ENCODE data around the gene SDR42E1.

Gene SDR42E1, protein sequence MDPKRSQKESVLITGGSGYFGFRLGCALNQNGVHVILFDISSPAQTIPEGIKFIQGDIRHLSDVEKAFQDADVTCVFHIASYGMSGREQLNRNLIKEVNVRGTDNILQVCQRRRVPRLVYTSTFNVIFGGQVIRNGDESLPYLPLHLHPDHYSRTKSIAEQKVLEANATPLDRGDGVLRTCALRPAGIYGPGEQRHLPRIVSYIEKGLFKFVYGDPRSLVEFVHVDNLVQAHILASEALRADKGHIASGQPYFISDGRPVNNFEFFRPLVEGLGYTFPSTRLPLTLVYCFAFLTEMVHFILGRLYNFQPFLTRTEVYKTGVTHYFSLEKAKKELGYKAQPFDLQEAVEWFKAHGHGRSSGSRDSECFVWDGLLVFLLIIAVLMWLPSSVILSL

DNA sequence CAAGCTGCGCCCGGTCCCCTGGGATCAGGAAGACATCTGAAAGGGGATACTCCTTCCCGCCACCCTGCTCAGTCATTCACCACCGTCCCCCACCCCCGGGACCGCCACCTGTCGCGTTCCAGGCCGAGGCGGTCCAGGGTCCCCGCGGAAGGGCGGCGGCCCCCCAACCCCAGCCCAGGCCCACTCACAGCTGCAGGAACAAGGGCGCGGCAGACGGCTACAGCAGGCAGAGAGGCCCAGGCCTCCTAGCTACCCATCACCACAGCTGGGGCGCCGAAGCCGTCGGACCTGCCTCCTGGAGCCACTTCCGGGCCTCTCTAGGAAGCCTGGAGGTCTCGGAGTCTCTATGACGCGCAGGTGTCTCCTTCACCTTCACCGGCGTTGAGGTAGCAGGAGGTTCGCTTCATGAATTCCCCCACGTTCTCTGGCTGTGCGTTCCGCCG, at the start of gene SDR42E1:
TSS of gene SDR42E1 (minus strand) at position 272 of the 443 bp plus-strand sequence. CDS start 10,612 bp downstream, outside the sequence.
- H3K27ac ChIP-seq: no peak within 1 kb of the TSS

GRCh38 chr16:82059983-82060421, 48.7 kb upstream of the SDR42E1 start:
- H3K27ac ChIP-seq: no peak overlapping the region
- TF ChIP-seq ZFX (IDR thresholded peaks at IDR 0.05): no peak
- TF ChIP-seq, protein P1, sequence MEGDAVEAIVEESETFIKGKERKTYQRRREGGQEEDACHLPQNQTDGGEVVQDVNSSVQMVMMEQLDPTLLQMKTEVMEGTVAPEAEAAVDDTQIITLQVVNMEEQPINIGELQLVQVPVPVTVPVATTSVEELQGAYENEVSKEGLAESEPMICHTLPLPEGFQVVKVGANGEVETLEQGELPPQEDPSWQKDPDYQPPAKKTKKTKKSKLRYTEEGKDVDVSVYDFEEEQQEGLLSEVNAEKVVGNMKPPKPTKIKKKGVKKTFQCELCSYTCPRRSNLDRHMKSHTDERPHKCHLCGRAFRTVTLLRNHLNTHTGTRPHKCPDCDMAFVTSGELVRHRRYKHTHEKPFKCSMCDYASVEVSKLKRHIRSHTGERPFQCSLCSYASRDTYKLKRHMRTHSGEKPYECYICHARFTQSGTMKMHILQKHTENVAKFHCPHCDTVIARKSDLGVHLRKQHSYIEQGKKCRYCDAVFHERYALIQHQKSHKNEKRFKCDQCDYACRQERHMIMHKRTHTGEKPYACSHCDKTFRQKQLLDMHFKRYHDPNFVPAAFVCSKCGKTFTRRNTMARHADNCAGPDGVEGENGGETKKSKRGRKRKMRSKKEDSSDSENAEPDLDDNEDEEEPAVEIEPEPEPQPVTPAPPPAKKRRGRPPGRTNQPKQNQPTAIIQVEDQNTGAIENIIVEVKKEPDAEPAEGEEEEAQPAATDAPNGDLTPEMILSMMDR (conservative IDR thresholded peaks at IDR 0.05): no peak

More for the DNA sequence above, at the start of gene SDR42E1:
- TF ChIP-seq, protein P1 (conservative IDR thresholded peaks at IDR 0.05): no peak
- no peak for TF ChIP-seq ZFX (IDR thresholded peaks at IDR 0.05)

DNA sequence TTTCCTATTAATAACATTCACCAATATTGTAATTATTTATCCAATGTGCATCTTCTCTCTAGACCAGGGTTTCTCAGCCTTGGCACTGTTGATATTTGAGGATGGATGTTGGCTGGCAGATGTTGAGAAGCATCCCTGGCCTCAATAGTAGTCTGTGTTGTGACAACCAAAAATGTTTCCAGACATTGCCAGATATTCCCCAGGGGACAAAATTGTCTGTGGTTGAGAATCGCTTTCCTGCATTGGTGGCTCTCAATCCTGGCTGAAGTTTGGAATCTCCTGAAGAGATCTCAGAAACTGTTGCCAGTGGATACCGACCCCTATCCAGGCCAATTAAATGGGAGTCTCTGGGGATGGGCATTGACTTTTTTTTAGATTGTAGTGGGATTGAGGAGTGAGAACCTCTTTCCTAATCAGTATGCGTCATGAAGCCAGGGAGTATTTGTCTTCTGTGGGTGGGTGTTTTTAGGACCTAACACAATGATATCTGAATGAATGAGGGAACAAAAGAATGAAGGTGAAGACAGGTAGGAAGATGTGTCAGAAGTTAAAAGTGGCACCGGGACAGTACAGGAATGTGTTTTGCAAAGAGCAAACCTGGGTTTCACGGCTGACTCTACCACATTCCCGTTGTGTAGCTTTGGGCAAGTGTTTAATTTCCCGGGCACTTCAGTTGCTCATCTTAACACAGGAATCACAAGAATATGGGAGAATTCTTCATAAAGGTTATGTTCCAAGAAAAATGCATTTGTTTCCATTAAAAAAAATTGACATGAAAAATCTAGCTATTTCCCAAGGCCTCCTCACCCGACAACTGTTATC, 48.1 kb upstream of the SDR42E1 start:
- TF ChIP-seq, protein P1 (conservative IDR thresholded peaks at IDR 0.05): no peak
- TF ChIP-seq ZFX (IDR thresholded peaks at IDR 0.05): no peak
- H3K27ac ChIP-seq: no peak overlapping the region

DNA sequence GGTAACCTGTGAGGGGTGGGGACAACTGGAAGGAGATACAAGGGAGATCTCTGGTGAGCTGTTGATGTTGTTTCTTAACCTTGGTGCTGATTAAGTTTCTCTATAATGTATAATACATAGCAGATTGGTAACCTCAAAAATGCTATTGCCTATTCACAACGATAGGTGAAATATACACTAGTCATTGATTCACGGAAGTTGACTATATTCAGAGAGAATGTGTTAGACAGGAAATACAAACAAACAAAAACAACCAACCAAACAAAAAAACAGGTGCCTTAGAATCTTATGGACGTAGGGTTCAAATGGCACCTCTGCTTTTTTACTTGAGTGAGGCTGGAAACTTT, 45.3 kb upstream of the SDR42E1 start:
- no peak for TF ChIP-seq ZFX (IDR thresholded peaks at IDR 0.05)
- TF ChIP-seq, protein P1 (conservative IDR thresholded peaks at IDR 0.05): no peak
- no peak overlapping the region for H3K27ac ChIP-seq

GRCh38 chr16:82055728-82056549, 44.7 kb upstream of the SDR42E1 start:
- TF ChIP-seq, protein P1 (conservative IDR thresholded peaks at IDR 0.05): no peak
- no peak for TF ChIP-seq ZFX (IDR thresholded peaks at IDR 0.05)

DNA sequence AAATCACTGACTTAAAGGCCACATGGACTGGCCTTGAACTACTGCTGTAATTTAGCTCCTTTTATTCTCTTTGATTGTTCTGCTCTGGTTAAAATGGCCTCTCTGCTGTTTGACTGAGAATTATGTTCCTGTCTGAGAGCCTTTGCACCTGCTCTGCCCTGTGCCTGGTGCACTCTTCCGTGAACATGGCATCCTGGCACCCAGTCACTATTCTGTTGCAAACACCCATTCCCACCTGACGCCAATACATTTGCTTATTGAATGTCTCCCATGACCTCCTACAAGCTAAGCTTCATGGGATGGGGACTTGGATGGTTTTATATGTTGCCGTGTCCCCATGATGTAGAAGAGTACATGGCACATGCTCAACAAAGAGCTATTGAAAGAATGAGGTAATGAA, 43.8 kb upstream of the SDR42E1 start:
- no peak overlapping the region for H3K27ac ChIP-seq
- TF ChIP-seq ZFX (IDR thresholded peaks at IDR 0.05): no peak
- TF ChIP-seq, protein P1 (conservative IDR thresholded peaks at IDR 0.05): no peak

More at GRCh38 chr16:82055728-82056549, 44.7 kb upstream of the SDR42E1 start:
- no peak overlapping the region for H3K27ac ChIP-seq
